ENCODE results near the gene RALY.

Gene RALY

GRCh38 chr20:34052414-34052813 is 58.7 kb downstream of the RALY start:
- no peak for FAIRE-seq

- FAIRE-seq: no peak
Measured at GRCh38 chr20:34055290-34055689, 61.6 kb downstream of the RALY start.

GRCh38 chr20:34058831-34059230 is 65.1 kb downstream of the RALY start:
- FAIRE-seq: no peak

- no peak for FAIRE-seq
Measured at GRCh38 chr20:34060970-34061369, 67.3 kb downstream of the RALY start.

- FAIRE-seq: no peak
Measured at GRCh38 chr20:34061695-34062094, 68.0 kb downstream of the RALY start.

- FAIRE-seq: no peak
Measured at GRCh38 chr20:34062570-34063482, 69.1 kb downstream of the RALY start.

GRCh38 chr20:34064286-34064685 is 70.6 kb downstream of the RALY start:
- FAIRE-seq: no peak

- FAIRE-seq: no peak
Measured at GRCh38 chr20:34065260-34065659, 71.5 kb downstream of the RALY start.

- no peak for FAIRE-seq
Measured at GRCh38 chr20:34066476-34067090, 72.9 kb downstream of the RALY start.

GRCh38 chr20:34068001-34068400 is 74.3 kb downstream of the RALY start:
- FAIRE-seq: no peak

GRCh38 chr20:34069341-34070078 is 75.8 kb downstream of the RALY start:
- peak; percentile 62 for FAIRE-seq

- no peak for FAIRE-seq
Measured at GRCh38 chr20:34070079-34070439, 76.3 kb downstream of the RALY start.

- FAIRE-seq: no peak
Measured at GRCh38 chr20:34070859-34071258, 77.1 kb downstream of the RALY start.

GRCh38 chr20:34072076-34072475 is 78.4 kb downstream of the RALY start:
- no peak for FAIRE-seq

GRCh38 chr20:34072778-34073177 is 79.1 kb downstream of the RALY start:
- FAIRE-seq: no peak

- no peak for FAIRE-seq
Measured at GRCh38 chr20:34074101-34074760, 80.5 kb downstream of the RALY start.

GRCh38 chr20:34075647-34076046 is 81.9 kb downstream of the RALY start:
- no peak for FAIRE-seq

GRCh38 chr20:34076952-34077351 is 83.2 kb downstream of the RALY start:
- no peak for FAIRE-seq

GRCh38 chr20:34078540-34078939 is 84.8 kb downstream of the RALY start:
- no peak for FAIRE-seq

GRCh38 chr20:34079818-34080217 is 86.1 kb downstream of the RALY start:
- FAIRE-seq: no peak

GRCh38 chr20:34082232-34082887 is 88.6 kb downstream of the RALY start:
- no peak for FAIRE-seq

GRCh38 chr20:34083137-34083536 is 89.4 kb downstream of the RALY start:
- no peak for FAIRE-seq

- FAIRE-seq: no peak
Measured at GRCh38 chr20:34083781-34084180, 90.1 kb downstream of the RALY start.
